ENCODE results near the gene SYCE1L. TPM values are rescaled to one million over a fixed set of nuclear protein-coding genes. Genes with fewer than 3 reads are reported as not detected.

Gene SYCE1L
- not detected in 2 replicates for total RNA-seq

GRCh38 chr16:77199211-77199610 is at the start of gene SYCE1L:
SYCE1L (plus strand) TSS chr16:77199408; CDS start chr16:77199452, 44 bp downstream.

GRCh38 chr16:77190478-77191258 is 8.5 kb upstream of the SYCE1L start, which contains the start of gene MON1B:
MON1B (plus strand) TSS chr16:77191190; CDS start chr16:77191486, 296 bp downstream.

Other genes starting within 250 kb of the SYCE1L start
- gene MON1B, start 8.2 kb upstream of the SYCE1L start, total RNA-seq, result 14.3 and 17.2 TPM in 2 replicates
- not detected in 2 replicates for gene ADAMTS18, start 235.6 kb downstream of the SYCE1L start, total RNA-seq